GM23338 (cell line): Measurements from ENCODE around the gene TMEM63B. TPM values are rescaled to one million over a fixed set of nuclear protein-coding genes. Genes with fewer than 3 reads are reported as not detected.
A peak's percentile ranks its signal among the peaks of the same experiment; 100 is the strongest.

Experiments
- ATAC-seq: fragments of 200-7000 bp; cut with Tn5 transposase; 3 replicates; pipeline ENCODE4 v1.9.1; 2020
- DNase-seq: peaks from one replicate; pipeline ENCODE4 v3.0.0-alpha.2; 2015; ENCODE audit warnings: low spot score
- H2AFZ ChIP-seq: fragments of 200-600 bp; sonication (generic); 2 replicates; pipeline ENCODE4 v1.8.0; 2016; ENCODE audit warnings: antibody characterized with exemption, mild to moderate bottlenecking, moderate library complexity
- H3F3A ChIP-seq: fragments of 200-600 bp; sonication (generic); replicated peaks from 2 replicates; pipeline ENCODE4 v1.8.0; 2017; ENCODE audit warnings: antibody characterized with exemption, mixed run types, low read depth
- H3K27ac ChIP-seq: fragments of 200-600 bp; sonication (generic); 2 replicates; pipeline ENCODE4 v1.6.1; 2016; ENCODE audit warnings: low read depth
- H3K27me3 ChIP-seq: fragments of 200-600 bp; sonication (generic); 2 replicates; pipeline ENCODE4 v1.8.0; 2016; ENCODE audit warnings: mild to moderate bottlenecking, mixed run types, moderate library complexity; ENCODE audit not compliant: insufficient read depth
- H3K36me3 ChIP-seq: fragments of 200-600 bp; sonication (generic); 2 replicates; pipeline ENCODE4 v1.8.0; 2016; ENCODE audit warnings: mild to moderate bottlenecking; ENCODE audit not compliant: insufficient read depth
- H3K4me1 ChIP-seq: fragments of 200-600 bp; sonication (generic); 2 replicates; pipeline ENCODE4 v1.8.0; 2016; ENCODE audit warnings: mild to moderate bottlenecking, moderate library complexity; ENCODE audit not compliant: insufficient read depth
- H3K4me2 ChIP-seq: fragments of 200-600 bp; sonication (generic); 2 replicates; pipeline ENCODE4 v1.7.1; 2017; ENCODE audit warnings: mixed run types
- H3K4me3 ChIP-seq: fragments of 200-600 bp; sonication (generic); 2 replicates; pipeline ENCODE4 v1.6.1; 2016; ENCODE audit warnings: mixed run types
- H3K79me2 ChIP-seq: fragments of 200-600 bp; sonication (generic); replicated peaks from 2 replicates; pipeline ENCODE4 v1.8.0; 2017; ENCODE audit warnings: mild to moderate bottlenecking; ENCODE audit not compliant: insufficient read depth
- H3K9me2 ChIP-seq: fragments of 200-600 bp; sonication (generic); 2 replicates; pipeline ENCODE4 v1.8.0; 2017; ENCODE audit not compliant: insufficient read depth
- H4K20me1 ChIP-seq: fragments of 200-600 bp; sonication (generic); replicated peaks from 2 replicates; pipeline ENCODE4 v1.8.0; 2017; ENCODE audit warnings: mild to moderate bottlenecking; ENCODE audit not compliant: insufficient read depth
- H3K27ac Mint-ChIP-seq: 2 replicates; pipeline ENCODE4 v1.8.0; 2020; ENCODE audit warnings: inconsistent platforms, mild to moderate bottlenecking, moderate library complexity, mixed read lengths
- H3K27me3 Mint-ChIP-seq: 3 replicates; pipeline ENCODE4 v1.8.0; 2022; ENCODE audit warnings: low read depth, mild to moderate bottlenecking, moderate library complexity, mixed read lengths, inconsistent platforms; ENCODE audit not compliant: insufficient read depth, poor library complexity
- H3K36me3 Mint-ChIP-seq: 3 replicates; pipeline ENCODE4 v1.8.0; 2021; ENCODE audit warnings: low read depth, mild to moderate bottlenecking, inconsistent platforms, moderate library complexity, mixed read lengths
- H3K4me1 Mint-ChIP-seq: 3 replicates; pipeline ENCODE4 v1.8.0; 2020; ENCODE audit warnings: mild to moderate bottlenecking, inconsistent platforms, mixed read lengths
- H3K4me3 Mint-ChIP-seq: 3 replicates; pipeline ENCODE4 v1.8.0; 2021; ENCODE audit warnings: moderate library complexity, mild to moderate bottlenecking, inconsistent platforms, mixed read lengths
- H3K9me3 Mint-ChIP-seq: 3 replicates; pipeline ENCODE4 v1.8.0; 2020; ENCODE audit warnings: moderate library complexity, mild to moderate bottlenecking, inconsistent platforms, mixed read lengths
- CTCF ChIP-seq, 2 experiments: fragments of 200-600 bp in 1 of 2; sonication (generic) in 1 of 2; conservative IDR thresholded peaks; 2 replicates each; pipeline versions ENCODE4 v1.5.1 to v1.6.1; 2016 to 2017; ENCODE audit warnings: antibody characterized with exemption in 2 of 2, low read depth in 2 of 2, mild to moderate bottlenecking in 2 of 2, moderate library complexity in 1 of 2
- ETS1 ChIP-seq: IDR thresholded peaks from 2 replicates; pipeline ENCODE4 v1.6.1; 2016; ENCODE audit warnings: antibody characterized with exemption
- NANOG ChIP-seq: IDR thresholded peaks from 2 replicates; pipeline ENCODE4 v1.6.1; 2016; ENCODE audit warnings: antibody characterized with exemption, borderline replicate concordance
- POLR2AphosphoS5 ChIP-seq: IDR thresholded peaks from 2 replicates; pipeline ENCODE4 v1.6.1; 2016; ENCODE audit warnings: antibody characterized with exemption, low read depth
- STAT1 ChIP-seq: IDR thresholded peaks from one replicate; pipeline ENCODE4 v1.6.1; 2016; ENCODE audit warnings: antibody characterized with exemption; ENCODE audit not compliant: unreplicated experiment
- ZNF114 ChIP-seq: fragments of 250-450 bp; sonication (Bioruptor Pico); IDR thresholded peaks from 2 replicates; pipeline ENCODE4 v1.5.0; 2020; ENCODE audit warnings: mild to moderate bottlenecking, moderate library complexity
- ZNF331 ChIP-seq: fragments of 250-450 bp; sonication (Bioruptor Pico); IDR thresholded peaks from 2 replicates; pipeline ENCODE4 v1.5.0; 2020; ENCODE audit warnings: low read depth, mild to moderate bottlenecking, moderate library complexity
- polyA plus RNA-seq: library from polyadenylated mRNA; unstranded; fragments of >200 nt; fragmentation: Nextera tagmentation; extraction: Ambion mirVana; gene quantifications from 2 replicates; pipeline ENCODE4 v1.2.1, GENCODE V29; 2016
- total RNA-seq: library from RNA; depleted of rRNA; stranded (reverse); fragments of >200 nt; shearing (Covaris generic); gene quantifications from 2 replicates; pipeline ENCODE4 v1.2.3, GENCODE V29; 2014

The TMEM63B gene
- total and polyA plus RNA-seq, 2 experiments from 2014 or later, result 10.1 to 36.0 TPM

GRCh38 chr6:44135173-44135758, 7.9 kb downstream of the TMEM63B start:
- H3K4me3 Mint-ChIP-seq, result no peak overlapping the region; the same call in 2 of the 3 replicates
- DNase-seq (no peak), ATAC-seq (no peak)
- H3K4me2 ChIP-seq, result no peak overlapping the region
- H3K9me3 Mint-ChIP-seq, result no peaks in the 10 kb centered on the region; the same call in 2 of the 3 replicates
- H3K27me3 Mint-ChIP-seq, result peaks cover 22% of the 10 kb centered on the region
- no peaks in the 10 kb centered on the region for H3K9me2 ChIP-seq
- H3K4me1 ChIP-seq, result peaks cover 30% of the 10 kb centered on the region
- H3K4me3 ChIP-seq, result no peak overlapping the region
- H3K27ac ChIP-seq, result no peak overlapping the region
- TF ChIP-seq CTCF (conservative IDR thresholded peaks at IDR 0.05; ENCODE audit: low read depth in 2 of 2) (no peak), ZNF114 (CRISPR knock-in tag) (no peak), ETS1 (no peak), STAT1 (no peak), POLR2AphosphoS5 (no peak), NANOG (no peak), ZNF331 (CRISPR knock-in tag) (no peak)
- peaks cover 20% of the 10 kb centered on the region for H3K36me3 Mint-ChIP-seq
- no peaks in the 10 kb centered on the region; the same call in 1 of the 2 replicates for H3K36me3 ChIP-seq
- no peak overlapping the region for H2AFZ ChIP-seq
- H4K20me1 ChIP-seq, result peaks cover 7% of the 10 kb centered on the region
- no peaks in the 10 kb centered on the region for H3K27me3 ChIP-seq
- 0 out of 2 replicates have a peak, but pooled peaks cover 6% of the 10 kb centered on the region for H3F3A ChIP-seq
- no peak overlapping the region for H3K27ac Mint-ChIP-seq
- peaks cover 8% of the 10 kb centered on the region; the same call in 1 of the 2 replicates for H3K79me2 ChIP-seq
- H3K4me1 Mint-ChIP-seq, result peaks cover 53% of the 10 kb centered on the region

- peak; percentile 27 for DNase-seq
- no peak overlapping the region for H3K4me3 Mint-ChIP-seq
- H3K36me3 ChIP-seq, result no peaks in the 10 kb centered on the region; the same call in 1 of the 2 replicates
- H4K20me1 ChIP-seq, result peaks cover under 1% of the 10 kb centered on the region; the same call in 1 of the 2 replicates
- no peak for TF ChIP-seq STAT1
- peak in 1 of 2 experiments; percentile 18; a peak in 1 of 4 replicates for TF ChIP-seq CTCF (conservative IDR thresholded peaks at IDR 0.05; ENCODE audit: low read depth in 2 of 2)
- no peaks in the 10 kb centered on the region; the same call in 2 of the 3 replicates for H3K9me3 Mint-ChIP-seq
- no peak overlapping the region for H3K27ac Mint-ChIP-seq
- H3K36me3 Mint-ChIP-seq, result peaks cover 26% of the 10 kb centered on the region
- peaks cover 25% of the 10 kb centered on the region for H3K27me3 Mint-ChIP-seq
- peaks cover 30% of the 10 kb centered on the region for H3K4me1 ChIP-seq
- no peaks in the 10 kb centered on the region for H3K27me3 ChIP-seq
- H3K27ac ChIP-seq, result no peak overlapping the region
- peaks cover 8% of the 10 kb centered on the region; the same call in 1 of the 2 replicates for H3K79me2 ChIP-seq
- H3K4me1 Mint-ChIP-seq, result peaks cover 53% of the 10 kb centered on the region
- no peak overlapping the region for H3K4me3 ChIP-seq
- H3F3A ChIP-seq, result 0 out of 2 replicates have a peak, but pooled peaks cover 6% of the 10 kb centered on the region
- H2AFZ ChIP-seq, result no peak overlapping the region
- H3K4me2 ChIP-seq, result no peak overlapping the region
- H3K9me2 ChIP-seq, result no peaks in the 10 kb centered on the region
- no peak; the same call in 2 of the 3 replicates for ATAC-seq
Observed at GRCh38 chr6:44135875-44136274, 8.5 kb downstream of the TMEM63B start.
